Occipital lobe (tissue), 2 donors: ENCODE results near the gene GLIPR1. TPM values are rescaled to one million over a fixed set of nuclear protein-coding genes. Genes with fewer than 3 reads are reported as not detected.
A peak's percentile ranks its signal among the peaks of the same experiment; 100 is the strongest.
"Not testable (repeated sequence)": the region's sequence is repeated elsewhere in the genome, so short reads cannot be mapped to it uniquely, and the experiment has no call there.

Source experiments
- DNase-seq: peaks from one replicate; lab custom pipeline; 2025; lab: John Stamatoyannopoulos, UW
- total RNA-seq: library from RNA; depleted of rRNA; stranded (reverse); fragments of >200 nt; gene quantifications from one replicate; pipeline ENCODE4 v1.2.3, GENCODE V29; 2014

Gene GLIPR1
- total RNA-seq, 1 donor from 2014 or later: 2.8 TPM

- DNase-seq: peak; percentile 95
These were observed 30.8 kb downstream of the GLIPR1 start, which contains the start of gene KRR1 for GRCh38 chr12:75511116-75512048. TSS of gene KRR1 (minus strand) at chr12:75511609. CDS start at chr12:75511597, 12 bp downstream.

DNA sequence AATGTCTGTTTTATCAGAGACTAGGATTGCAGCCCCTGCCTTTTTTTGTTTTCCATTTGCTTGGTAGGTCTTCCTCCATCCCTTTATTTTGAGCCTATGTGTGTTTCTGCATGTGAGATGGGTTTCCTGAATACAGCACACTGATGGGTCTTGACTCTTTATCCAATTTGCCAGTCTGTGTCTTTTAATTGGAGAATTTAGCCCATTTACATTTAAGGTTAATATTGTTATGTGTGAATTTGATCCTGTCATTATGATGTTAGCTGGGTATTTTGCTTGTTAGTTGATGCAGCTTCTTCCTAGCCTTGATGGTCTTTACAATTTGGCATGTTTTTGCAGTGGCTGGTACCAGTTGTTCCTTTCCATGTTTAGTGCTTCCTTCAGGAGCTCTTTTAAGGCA is 40.7 kb downstream of the GLIPR1 start:
- DNase-seq: not testable (repeated sequence)

DNA sequence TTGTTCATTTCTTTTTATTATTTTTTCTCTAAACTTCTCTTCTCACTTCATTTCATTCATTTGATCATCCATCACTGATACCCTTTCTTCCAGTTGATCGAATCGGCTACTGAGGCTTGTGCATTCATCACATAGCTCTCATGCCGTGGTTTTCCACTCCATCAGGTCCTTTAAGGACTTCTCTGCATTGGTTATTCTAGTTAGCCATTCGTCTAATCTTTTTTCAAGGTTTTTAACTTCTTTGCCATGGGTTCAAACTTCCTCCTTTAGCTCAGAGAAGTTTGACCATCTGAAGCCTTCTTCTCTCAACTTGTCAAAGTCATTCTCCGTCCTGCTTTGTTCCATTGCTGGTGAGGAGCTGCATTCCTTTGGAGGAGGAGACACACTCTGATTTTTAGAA is 41.6 kb downstream of the GLIPR1 start:
- not testable (repeated sequence) for DNase-seq

GRCh38 chr12:75525263-75525662 is 44.7 kb downstream of the GLIPR1 start:
- DNase-seq: no peak

DNA sequence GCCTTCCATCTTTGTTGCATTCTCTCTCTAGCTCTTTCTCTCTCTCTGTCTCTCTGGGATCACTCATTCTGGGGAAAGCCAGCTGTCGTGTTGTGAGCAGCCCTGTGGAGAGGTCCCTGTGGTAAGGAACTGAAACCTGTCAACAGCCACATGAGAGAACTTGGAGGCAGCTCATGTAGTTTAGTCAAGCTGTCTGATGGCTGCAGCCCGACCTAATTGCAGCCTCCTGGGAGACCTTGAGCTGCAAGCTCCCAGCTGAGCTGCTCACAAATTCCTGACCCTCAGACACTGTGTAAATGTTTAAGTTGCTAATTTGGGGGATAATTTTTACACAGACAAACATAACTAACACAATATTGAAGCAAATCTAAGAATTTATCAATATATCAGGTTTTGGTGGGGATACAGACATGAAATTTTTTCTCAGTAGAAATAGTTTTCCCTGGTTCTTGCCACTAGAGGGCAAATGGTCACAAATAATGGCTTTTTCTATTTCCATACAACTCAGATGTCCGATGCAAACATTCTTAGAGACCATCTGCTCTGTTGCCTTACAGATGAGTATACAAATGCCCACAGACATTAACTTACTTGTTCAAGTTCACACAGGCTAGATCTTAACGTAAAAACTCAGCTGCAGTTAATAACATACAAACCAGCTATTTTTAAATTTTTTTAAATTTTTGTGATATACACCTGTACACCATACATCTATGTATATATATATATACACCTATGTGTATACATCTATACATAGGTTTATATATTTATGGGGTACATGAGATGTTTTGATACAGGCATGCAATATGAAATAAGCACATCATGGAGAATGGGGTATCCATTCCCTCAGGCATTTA is 46.3 kb downstream of the GLIPR1 start:
- no peak for DNase-seq

DNA sequence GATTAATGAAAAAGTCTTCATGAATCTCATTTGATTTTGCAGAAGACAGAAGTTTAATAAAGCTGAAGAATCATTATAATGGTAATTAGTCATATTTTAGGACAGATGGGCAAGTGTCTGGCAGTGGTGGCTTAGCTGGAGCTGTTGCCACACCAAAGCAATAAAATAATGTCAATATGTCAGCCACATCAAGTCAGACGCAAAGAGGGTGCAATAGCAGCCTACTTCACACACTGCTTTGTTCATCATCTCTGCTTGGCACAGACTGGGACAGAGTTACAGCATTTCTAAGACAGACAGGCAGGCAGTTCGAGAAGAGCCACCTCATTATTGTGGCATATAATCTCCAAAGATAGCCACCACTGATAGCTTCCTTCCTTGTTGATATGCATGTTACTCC is 47.7 kb downstream of the GLIPR1 start:
- DNase-seq: no peak

DNA sequence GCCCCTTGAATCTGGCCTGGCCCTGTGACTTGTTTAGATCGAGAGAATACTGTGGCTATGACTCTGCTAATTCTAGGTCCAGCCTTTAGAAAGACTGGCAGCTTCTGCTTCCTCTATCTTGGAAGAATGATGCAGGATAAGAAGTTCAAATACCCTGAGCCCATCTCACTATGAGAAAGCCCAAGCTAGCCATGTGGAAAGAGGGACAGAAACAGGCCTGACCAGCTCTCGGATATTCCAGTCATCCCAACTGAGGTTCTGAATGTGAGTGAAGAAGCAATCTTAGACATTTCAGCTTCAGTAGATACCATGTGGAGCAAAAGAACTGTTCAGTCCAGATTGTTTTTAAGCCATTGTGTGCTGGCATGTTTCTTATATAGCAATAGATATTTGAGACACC is 48.1 kb downstream of the GLIPR1 start:
- DNase-seq: no peak

- DNase-seq: no peak
These were observed 48.8 kb downstream of the GLIPR1 start for GRCh38 chr12:75529316-75529715.

DNA sequence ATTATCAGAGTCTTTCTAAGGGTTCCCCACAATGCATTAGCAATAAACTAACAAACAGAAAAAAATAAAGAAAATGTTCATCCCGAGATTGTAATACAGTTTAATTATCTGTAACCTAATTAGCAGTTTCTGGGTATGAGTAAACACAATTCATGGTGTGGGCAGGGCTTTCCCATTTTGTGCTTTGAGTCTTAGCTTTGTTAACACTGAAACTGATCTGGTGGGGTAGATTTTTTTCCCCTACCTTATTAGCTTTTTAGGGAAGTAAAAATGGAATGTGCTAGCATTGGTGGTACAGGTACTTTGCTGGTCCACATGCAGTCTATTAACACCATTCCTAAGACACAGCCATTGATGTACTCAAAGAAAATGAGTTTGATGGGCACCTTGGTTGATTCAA is 49.3 kb downstream of the GLIPR1 start:
- DNase-seq: no peak

DNA sequence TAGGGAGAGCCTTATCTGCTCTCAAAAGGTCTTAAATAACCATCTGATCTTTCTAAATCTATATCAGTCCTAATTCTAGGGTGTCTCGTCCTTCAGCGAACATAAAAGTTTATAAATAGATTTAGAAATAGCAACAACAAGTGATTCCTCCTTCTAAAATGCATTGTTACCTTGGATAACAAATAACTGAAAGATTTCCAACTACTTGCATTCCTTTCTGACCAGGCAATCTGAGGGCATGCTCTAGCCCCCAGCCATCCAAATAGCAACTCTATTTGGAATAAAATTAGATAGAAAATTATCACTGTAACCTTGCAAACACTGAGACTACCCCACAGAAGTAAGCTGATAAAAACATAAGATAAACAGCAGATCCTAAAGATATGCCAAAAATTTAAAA is 52.7 kb downstream of the GLIPR1 start:
- DNase-seq: no peak

GRCh38 chr12:75539889-75540288 is 59.3 kb downstream of the GLIPR1 start:
- no peak for DNase-seq

GRCh38 chr12:75542942-75543341 is 62.4 kb downstream of the GLIPR1 start:
- DNase-seq: no peak

- no peak for DNase-seq
These were observed 63.0 kb downstream of the GLIPR1 start for GRCh38 chr12:75543529-75543928.

DNA sequence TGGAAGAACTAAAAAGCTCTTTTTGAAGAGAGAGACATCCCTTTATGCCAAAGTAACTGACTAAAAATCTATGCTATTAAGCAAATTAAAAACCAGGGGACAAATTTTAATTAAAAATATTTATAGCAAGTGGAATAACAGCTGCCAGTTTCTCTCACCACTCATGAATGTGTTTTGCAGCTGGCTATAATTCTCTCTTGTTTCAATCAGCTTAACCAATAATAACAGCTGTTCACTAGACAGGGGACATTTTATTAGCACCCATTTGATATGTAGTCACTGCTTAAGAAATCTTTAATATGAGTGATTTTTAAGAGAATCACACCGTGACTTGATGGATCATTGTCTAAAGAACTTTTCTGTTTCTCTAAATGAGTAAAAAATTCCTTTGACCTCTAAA is 65.1 kb downstream of the GLIPR1 start:
- DNase-seq: no peak

GRCh38 chr12:75548879-75549278 is 68.3 kb downstream of the GLIPR1 start:
- no peak for DNase-seq

DNA sequence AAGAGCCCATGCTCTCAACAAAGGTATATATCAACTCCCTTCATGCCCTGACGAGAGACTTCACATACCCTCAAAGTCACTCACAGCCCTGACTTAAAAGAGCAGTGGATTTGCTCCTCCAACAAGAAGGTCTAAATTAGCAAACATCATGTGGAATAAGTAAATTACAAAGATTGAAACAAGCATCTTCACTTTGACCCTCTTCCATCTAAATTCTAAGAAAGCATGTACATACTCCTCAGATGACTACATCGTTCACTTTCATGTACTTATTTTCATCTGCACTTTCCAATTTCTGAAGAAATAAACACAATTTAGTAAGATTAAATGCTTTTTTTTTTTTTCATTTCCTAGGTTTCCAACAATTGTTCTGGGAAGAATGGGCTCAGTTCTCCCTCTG is 69.4 kb downstream of the GLIPR1 start:
- no peak for DNase-seq

- no peak for DNase-seq
These were observed 70.1 kb downstream of the GLIPR1 start for GRCh38 chr12:75550401-75551240.

DNA sequence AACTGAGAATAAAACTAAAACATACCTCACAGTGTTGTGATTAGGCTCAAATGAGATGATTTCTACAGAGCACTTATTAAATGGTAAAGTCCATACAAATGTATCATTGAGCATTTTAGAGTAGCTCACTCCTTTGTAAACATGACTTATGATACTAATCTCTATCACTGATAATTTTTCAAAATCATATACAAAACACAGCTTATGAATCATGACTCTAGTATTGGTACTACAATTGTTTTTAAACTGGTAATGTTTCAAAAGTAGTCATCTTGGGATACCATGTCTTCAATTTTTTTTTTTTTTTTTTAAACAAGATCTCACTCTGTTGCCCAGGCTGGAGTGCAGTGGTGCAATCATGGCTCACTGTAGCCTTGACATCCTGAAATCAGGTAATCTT is 70.9 kb downstream of the GLIPR1 start:
- DNase-seq: no peak

- no peak for DNase-seq
These were observed 72.8 kb downstream of the GLIPR1 start for GRCh38 chr12:75553398-75553797.
